GM19324 (cell line): Measurements from ENCODE around the gene TAF1A.

Experiments used
- ATAC-seq: cut with Tn5 transposase; IDR thresholded peaks from one replicate; pipeline ENCODE4 v1.9.1; 2021; ENCODE audit warnings: mild to moderate bottlenecking, moderate library complexity; ENCODE audit not compliant: unreplicated experiment, low FRiP score

The TAF1A gene

GRCh38 chr1:222540598-222540995, 49.1 kb downstream of the TAF1A start:
- ATAC-seq: no peak

- ATAC-seq: no peak
These were observed 49.7 kb downstream of the TAF1A start for GRCh38 chr1:222539951-222540597.

GRCh38 chr1:222535455-222535854, 54.3 kb downstream of the TAF1A start:
- no peak for ATAC-seq

GRCh38 chr1:222530852-222531251, 58.9 kb downstream of the TAF1A start:
- no peak for ATAC-seq

- no peak for ATAC-seq
These were observed 59.8 kb downstream of the TAF1A start for GRCh38 chr1:222529916-222530315.

- no peak for ATAC-seq
These were observed 60.6 kb downstream of the TAF1A start for GRCh38 chr1:222529181-222529580.

GRCh38 chr1:222525951-222526350, 63.8 kb downstream of the TAF1A start:
- no peak for ATAC-seq

GRCh38 chr1:222523852-222524251, 65.9 kb downstream of the TAF1A start:
- ATAC-seq: no peak

- ATAC-seq: no peak
These were observed 67.4 kb downstream of the TAF1A start for GRCh38 chr1:222522105-222522915.

- no peak for ATAC-seq
These were observed 68.2 kb downstream of the TAF1A start for GRCh38 chr1:222521299-222522104.
